HG02973 (cell line): ENCODE data around the gene PSMD1.
"Not testable (repeated sequence)": the region's sequence is repeated elsewhere in the genome, so short reads cannot be mapped to it uniquely, and the experiment has no call there.

Source experiments
- ATAC-seq: cut with Tn5 transposase; IDR thresholded peaks from one replicate; pipeline ENCODE4 v1.9.1; 2021; ENCODE audit warnings: moderate library complexity; ENCODE audit not compliant: unreplicated experiment

PSMD1 gene

DNA sequence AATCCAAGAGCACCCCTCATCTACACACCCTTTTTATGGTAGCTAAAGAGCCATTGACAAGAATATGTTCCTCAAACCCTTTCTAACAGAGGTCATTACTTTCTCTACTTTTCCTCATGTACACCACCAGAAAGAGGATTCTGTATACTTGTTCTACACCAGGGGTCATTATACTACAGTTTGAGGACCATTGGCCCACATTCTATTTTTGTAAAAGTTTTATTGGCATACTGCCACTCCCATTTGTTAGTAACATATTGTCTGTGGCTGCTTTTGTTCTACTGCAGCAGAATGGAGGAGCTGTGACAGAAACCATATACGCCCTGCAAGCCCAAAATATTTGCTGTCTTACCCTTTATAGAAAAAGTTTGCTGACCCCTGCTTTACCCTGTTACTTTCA, 53.9 kb downstream of the PSMD1 start:
- no peak for ATAC-seq

DNA sequence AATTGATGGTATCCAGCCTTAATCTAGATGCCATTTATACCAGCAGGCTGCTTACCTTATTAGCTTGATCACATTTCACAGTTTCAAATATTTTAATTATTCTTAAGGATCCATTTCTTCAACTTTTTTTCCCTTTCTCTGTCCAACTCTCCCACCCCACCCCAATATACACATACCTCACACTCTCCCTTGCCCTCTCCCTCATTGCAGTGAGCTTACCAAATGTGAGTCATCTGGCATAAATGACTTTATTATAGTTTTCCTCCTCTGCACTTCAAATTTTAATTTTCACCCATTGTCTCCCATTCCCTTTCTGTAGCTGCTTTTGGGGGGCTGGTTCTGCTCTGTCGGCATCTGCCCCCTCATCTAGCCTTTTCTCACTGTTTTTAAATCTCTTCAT, 55.3 kb downstream of the PSMD1 start:
- ATAC-seq, result no peak

DNA sequence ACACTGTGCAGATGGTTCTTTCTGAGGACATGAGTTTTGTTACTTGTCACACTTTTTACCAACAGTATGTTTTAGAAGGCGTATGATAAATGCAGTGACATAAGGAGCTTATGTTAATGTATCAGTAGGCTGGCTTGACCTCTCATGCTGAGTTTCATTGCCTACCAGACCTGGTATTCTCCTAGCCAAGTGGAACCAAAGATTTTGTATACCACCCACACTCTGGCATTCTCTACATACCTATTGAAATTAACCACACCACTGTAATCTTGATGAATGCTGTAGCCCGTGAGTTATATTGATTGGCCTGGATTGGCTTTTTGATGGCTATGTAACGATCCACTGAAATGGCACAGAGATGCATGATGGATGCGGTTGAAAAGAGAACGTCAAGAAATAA, 56.8 kb downstream of the PSMD1 start:
- no peak for ATAC-seq

DNA sequence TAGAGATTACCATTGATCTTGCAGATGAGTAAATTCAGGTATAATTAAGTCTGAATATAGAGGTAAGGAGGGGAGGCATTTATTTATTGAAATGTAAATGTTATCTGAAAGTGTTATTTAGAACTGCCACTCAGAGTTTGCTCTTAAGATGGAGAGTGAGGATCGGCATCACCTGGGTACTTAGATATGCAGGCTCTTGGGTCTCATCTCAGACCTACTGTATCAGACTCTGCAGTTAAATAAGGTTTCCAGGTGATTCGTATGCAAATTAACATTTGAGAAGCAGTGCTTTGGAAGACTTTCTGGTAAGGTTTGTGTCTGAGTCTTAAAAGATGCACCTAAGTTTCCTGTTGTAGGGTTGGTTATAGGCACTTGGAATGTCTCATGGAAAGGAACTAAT, 59.0 kb downstream of the PSMD1 start:
- no peak for ATAC-seq

DNA sequence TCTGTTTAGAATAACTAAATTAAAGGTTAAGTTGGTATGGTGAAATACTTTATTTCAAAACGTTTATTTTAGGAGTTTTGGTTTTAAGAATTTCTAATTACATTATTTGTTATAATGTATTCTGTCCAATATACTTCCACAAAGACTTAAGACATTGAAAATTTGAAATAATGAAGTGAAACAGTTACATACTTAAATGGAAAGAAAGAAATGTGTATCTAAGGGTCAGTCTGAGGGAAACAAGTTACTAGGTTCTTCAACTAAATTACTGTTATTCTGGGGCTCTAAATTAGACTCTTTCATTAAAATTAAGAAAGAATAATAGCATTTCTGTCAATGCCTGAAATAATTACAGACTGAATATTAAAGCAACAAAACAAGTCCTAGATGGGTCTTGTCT, 60.5 kb downstream of the PSMD1 start:
- ATAC-seq, result no peak

DNA sequence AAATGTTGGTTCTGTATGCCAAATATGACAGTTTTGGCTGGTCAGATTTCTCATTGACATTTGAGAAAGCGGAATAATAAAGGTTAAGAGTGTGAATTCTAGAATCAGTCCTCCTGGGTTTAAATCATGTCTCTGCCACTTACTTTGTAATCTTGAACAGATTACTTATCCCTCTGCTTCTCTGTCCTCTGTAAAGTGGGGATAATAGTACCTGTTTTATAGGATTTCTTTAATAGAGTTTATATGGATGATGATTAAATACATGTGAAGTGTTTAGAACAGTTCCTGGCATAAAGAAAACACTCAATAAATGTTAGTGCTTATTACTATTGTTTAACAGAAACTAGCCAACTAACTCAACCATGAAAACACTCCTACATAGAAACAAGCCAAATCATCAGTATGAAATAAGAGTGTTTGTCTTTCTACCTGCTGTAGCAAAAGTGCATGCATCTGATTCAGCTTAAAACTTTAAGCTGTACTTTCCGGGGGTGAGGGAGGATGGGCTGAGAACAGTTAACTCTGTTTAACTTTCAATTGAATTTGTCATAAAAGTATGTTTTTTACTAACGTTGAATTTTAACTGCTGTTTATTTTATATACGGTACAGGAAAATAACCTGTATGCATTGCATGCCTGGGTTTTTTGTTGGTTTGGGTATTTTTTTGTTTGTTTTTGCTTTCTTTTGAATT, 61.4 kb downstream of the PSMD1 start:
- ATAC-seq, result no peak

DNA sequence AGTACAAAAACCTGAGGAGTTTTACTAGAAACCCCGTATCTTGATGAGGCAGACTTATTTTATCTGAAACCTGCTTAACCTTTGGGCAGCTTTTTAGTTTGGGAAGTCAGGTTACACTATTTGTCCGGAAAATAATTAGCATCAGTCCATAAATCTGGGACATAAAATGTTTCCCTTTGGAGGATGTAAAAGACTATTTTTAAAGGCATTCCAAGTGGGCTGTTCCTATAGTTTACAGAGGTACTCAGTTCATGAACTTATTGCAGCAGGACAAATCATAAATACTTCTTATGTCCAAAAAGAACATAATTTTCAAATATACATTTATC, 61.9 kb downstream of the PSMD1 start:
- no peak for ATAC-seq

DNA sequence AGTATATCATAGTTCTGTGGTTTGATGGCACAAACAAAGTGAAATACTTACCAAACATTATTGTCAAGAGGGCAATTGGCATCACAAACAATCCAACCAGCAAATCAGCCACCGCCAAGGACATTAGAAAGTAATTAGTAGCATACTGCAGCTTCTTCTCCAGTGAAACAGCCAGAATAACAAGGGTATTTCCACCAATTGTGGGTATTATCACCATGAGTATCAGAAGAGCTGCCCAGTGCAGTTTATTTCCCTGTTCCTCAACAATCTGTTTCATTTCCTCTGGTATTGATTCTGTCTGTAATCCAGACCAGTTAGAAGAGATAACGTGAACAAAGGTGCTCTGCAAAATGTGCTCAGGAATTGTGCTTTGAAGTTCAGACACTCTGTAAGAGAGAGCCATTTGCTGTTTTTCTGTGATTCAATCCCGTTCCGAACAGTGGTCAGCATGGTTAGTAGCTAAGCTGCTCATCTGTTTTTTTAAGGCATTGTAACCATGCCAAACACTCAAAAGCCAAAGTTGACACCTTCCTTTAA, 66.8 kb downstream of the PSMD1 start:
- ATAC-seq, result no peak

DNA sequence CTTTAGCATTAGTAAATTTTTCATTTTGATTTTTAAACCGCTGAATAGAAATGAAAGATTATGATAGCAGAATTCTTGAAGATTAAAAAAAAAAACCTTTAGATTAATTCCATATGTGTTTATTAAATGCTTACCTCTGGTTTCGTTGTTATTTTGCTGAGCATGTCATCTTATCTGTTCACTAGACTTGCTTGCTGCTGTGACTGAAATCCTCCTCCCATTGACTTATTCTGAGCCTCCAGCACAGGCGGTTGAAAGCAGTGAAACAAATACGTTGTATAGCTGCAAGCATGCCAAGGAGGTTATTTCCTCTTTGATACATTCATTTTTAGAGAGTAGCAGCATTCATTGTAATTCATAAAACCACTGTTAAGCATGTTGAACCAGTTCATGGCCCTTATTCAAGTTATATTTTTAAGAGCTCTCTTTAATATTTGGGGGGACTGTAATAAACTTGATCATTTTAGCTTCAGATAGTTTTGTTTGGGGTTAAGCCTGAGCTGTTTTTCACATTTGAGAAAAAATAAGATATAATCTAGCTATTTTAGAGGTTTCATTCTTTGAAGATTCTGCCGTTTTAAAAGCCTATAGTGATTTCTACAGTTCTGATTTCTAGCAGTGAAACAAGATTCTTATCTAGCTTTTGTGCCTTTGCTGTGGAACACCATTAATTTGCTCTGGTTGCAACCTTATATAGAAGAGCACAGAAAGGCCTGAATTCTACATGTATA, 68.3 kb downstream of the PSMD1 start, which contains the start of gene HTR2B:
Gene HTR2B, minus strand, starts transcription at position 205 of the 731 bp plus-strand sequence. CDS start 1,278 bp downstream, outside the sequence.
- ATAC-seq, result no peak

DNA sequence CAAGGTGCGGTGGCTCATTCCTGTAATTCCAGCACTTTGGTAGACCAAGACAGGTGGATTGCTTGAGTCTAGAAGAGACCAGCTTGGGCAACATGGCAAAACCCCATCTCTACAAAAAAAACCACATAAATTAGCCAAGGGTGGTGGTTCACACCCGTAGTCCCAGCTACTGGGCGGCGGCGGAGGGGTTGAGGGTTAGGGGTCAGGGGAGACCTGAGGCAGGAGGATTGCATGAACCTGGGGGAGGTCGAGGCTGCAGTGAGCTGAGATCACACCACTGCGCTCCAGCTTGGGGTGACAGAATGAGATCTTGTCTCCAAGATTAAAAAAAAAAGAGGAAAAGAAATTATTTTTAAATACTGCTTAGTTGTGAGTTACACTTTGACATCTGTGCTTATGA, 69.5 kb downstream of the PSMD1 start:
- ATAC-seq, result no peak

DNA sequence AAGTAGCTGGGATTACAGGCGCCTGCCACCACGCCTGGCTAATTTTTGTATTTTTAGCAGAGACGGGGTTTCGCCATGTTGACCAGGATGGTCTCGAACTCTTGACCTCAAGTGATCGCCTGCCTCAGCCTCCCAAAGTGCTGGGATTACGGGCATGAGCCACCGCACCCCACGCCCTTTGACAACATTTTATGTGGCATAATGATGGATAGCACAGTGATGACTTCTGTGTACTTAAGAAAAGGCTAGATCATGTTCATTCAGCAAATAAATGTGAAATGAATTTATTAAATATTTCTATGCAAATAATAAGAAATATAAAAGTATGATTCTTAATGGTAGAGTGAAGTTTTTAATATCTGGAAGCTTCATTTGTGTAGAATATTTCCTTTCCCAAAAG, 70.8 kb downstream of the PSMD1 start:
- no peak for ATAC-seq

DNA sequence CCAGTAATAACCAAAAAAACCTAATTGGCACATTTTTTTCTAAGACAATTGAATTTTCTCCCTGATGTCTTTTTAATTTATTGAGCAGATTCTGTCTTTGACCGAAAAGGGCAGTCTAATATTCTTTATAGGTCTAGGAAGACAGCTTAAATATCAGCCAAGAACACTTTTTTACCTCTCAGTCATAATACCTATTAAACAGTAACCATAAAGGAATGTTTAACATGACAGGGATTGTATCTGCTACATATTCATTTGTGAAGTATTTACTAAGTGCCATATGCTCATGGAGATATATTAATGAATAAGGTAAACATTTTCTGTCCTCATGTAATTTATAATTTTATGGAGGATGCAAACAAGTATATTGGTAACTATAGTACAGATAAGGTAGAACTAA, 71.3 kb downstream of the PSMD1 start:
- ATAC-seq, result no peak

DNA sequence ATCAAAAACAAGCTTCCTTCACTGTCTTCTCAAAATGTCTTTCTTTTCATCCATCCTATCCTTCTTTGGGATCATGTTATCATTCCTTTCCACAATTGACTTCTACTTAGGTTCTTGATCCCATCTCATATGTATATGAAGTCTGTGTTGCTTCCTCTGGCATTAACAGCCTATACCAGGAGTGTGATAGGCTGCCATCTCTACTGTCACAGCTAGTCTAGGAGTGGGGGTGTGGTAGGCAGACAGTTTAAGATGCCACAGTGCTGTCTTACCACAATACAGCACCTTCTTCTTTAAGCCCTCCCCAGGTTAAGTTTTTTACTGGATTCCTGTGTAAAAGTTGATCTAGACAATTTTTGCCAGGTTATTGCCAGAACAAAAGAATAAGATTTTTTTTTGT, 71.9 kb downstream of the PSMD1 start:
- no peak for ATAC-seq

DNA sequence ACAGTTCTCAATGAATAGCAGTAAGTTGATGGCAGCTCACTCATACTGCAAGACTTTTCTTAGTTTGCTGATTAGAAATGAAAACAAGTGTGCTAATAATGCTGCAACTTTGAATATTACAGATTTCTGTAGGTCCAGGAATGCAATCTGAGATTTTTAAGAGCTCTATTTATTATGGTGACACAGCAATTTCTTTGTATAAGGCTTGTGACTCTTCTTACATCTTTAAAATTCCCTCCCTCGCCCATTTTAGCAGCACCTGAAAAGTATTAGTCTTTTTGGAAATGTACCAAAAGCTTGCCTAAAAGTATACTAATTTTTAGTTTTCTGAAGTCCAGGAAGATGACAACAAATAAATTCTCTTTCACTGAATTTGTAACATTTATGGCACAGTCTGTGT, 72.5 kb downstream of the PSMD1 start:
- no peak for ATAC-seq

DNA sequence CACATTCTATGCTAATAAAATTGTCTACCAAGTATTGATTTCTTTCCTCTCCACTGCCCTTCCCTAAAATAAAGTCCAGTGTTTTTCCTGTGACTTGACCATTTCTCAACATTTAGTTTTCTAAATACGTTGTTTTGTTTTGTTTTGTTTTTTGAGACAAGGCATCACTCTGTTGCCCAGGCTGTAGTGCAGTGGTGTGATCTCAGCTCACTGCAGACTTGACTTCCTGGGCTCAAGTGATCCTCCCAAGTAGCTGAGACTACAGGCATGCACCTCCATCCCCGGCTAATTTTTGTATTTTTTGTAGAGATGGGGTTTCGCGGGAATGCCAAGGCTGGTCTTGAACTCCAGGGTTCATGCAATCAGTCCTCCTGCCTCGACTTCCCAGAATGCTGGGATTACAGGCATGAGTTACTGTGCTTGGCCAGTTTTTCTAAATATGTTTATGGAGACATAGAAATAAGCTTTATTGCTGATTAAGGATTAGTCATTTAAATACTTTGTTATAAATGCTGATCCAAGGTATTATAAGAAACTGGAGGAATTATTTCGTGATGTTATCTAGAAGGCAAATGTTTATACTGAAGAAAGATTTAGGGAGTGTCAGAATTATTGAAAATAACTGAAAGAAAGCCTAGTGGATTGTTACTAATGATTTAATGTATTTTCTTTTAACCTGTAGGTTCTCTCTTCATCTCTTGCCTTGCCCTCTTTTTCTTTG, 73.8 kb downstream of the PSMD1 start:
- ATAC-seq, result no peak

DNA sequence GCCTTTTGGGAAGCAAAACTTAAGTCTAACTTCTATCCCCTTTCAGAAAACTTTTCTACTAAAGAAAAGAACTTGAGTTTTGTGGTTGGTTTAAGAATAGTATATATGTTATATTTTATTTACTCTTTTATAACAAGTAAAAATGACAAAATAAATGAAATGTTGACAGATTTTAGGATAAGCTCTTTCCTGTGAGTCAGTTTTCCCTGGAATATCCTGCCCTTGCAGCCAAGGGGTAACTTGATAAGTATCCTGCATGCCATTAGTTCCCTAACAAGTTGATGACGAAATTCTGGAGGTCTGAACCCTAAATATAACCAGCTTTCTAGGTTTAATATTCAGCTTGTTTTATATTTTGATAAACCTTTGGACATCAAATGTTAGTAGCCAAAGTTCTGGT, 75.5 kb downstream of the PSMD1 start:
- no peak for ATAC-seq

DNA sequence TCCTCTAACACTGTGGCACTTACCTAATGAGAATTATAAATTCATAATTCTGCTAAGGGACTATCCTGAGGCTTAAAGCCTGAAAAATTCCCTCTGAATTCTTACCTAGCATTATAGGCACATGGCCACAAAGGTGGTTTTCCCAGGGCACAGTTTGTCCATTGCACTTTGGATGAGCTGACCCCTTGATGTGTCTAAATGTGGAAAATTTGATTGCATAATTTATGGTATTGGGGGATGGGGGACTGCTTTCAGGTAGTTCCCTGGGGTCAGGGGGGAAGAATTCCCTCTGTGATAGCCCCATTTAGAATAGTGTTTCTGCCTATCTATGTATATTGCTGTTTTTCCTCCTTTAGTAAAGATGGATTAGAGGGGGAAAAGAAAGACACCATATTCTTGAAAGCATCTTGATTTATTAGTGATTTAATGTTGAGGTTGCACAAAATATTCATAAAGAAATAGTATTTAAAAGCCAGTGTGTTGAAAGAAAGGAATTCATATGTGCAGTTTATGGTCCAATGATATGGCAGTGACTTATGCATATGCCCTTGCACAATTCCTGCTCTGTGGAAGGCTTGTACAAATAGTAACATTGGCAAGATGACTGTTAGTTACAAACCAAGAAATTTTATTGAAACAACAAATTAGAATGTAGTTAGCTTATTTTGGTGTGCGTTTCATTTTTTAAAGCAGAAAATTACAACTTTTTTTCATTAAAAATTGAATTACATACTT, 76.9 kb downstream of the PSMD1 start:
- ATAC-seq, result no peak

DNA sequence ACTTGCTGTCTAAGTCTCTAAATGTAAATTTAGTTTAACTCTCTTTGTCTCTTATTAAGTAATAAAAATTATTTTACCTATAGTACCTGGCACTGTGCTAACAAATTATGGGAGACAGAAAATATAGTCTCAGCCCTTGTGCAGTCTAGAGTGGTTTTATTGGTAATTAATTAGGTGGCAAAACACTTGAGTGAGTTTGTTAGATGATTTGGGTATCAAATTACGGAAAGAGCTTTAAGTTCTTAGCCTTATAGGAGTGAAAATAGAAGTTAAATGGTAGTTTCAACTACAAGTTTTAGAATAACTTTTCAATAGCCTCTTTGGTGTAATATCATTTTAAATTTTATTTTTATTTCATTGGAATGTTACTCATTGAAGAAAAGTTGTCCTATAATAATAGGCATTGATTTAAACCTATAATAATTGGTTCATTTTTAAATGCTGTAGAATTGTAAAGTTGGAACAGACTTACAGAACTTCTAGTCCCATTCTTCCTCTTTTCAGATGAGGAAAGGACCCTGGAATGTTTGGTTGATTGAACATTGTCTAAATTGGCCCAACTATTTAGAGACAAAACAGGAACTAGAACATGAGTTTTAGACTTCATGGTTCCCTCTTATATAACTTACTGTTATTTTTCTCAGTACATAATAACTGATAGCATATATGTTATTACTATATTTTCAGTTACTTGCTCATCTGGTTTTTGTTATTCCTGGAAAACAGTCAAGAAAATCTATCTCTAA, 78.4 kb downstream of the PSMD1 start:
- no peak for ATAC-seq

DNA sequence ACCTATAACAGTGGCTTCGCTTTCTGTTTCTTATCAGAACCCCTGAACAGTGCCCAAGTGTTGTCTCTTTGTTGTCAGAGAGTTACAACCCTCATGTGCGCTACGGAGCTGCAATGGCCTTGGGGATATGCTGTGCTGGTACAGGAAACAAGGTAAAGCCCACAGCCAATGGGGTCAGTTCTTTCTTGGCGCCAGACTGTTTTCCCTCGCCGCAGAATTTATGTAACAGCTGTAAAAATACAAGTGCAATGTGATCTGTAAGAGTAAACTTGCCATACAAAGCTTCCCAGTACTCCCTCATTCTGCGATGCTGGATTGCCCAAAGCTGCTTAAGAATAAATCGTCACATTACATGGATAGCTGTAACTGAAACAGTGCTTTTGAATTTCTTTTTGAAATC, 82.0 kb downstream of the PSMD1 start:
- ATAC-seq, result no peak

DNA sequence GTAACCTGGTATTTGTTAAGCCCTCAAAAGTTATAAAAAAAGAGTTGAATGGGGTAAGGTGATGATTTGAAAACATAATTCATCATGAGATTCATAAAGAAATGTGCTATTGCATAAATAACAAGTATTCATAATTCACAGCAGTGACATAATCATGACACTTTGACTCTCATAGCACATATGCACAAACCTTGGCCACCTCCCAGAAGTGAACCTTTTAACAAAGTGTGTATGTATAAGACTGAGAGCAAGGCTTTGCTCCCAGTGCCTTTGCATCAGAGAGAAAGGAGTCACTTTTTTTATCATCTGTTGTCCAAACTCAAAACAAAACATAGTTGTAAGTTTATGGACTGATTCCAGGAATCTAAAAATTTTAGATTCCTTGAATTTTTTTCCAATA, 83.1 kb downstream of the PSMD1 start:
- ATAC-seq, result no peak

DNA sequence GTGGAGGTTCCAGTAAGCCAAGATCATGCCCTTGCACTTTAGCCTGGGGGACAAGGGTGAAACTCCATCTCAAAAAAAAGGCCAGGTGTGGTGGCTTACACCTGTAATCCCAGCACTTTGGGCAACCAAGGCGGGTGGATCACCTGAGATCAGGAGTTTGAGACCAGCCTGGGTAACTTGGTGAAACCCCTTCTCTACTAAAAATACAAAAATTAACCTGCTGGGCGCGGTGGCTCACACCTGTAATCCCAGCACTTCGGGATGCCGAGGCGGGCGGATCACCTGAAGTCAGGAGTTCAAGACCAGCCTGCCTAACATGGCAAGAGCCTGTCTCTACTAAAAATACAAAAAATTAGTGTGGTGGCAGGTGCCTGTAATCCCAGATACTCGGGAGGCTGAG, 84.1 kb downstream of the PSMD1 start:
- ATAC-seq, result not testable (repeated sequence)
